ENCODE results near the gene BBS12. TPM values are rescaled to one million over a fixed set of nuclear protein-coding genes. Genes with fewer than 3 reads are reported as not detected.

Gene BBS12
- total and polyA plus RNA-seq, 2 donors (not counting 1 experiment from before 2014, with no cell fraction given): 0.25 to 3.4 TPM

GRCh38 chr4:122703868-122704267 lies 28.6 kb upstream of the BBS12 start:
- ChIA-PET CTCF (interaction anchor here (0.9 kb wide), 1 partner anchor 13 kb away, joined by 3 read pairs; no protein-coding TSS in a partner anchor), POLR2A (no interaction called here)
- no peaks in the 10 kb centered on the region for H3K79me2 ChIP-seq (ENCODE audit: control insufficient read depth, insufficient read depth, low read length)
- H4K20me1 ChIP-seq (ENCODE audit: control insufficient read depth, insufficient read depth, low read length, poor library complexity, severe bottlenecking): no peaks in the 10 kb centered on the region
- peaks cover 24% of the 10 kb centered on the region for H3K27me3 Mint-ChIP-seq
- H3K27ac Mint-ChIP-seq: no peak overlapping the region
- no peaks in the 10 kb centered on the region for H3K4me1 ChIP-seq (ENCODE audit: control insufficient read depth in 2 of 2, insufficient read depth in 2 of 2, low read length in 2 of 2)
- H3K36me3 ChIP-seq (replicated peaks in 1 of 2; ENCODE audit: control extremely low read depth in 1 of 2, control insufficient read depth in 1 of 2, extremely low read depth in 1 of 2, insufficient read depth in 2 of 2, low read length in 1 of 2): no peaks in the 10 kb centered on the region
- intact Hi-C loops (cut with micrococcal nuclease): no loop called here
- TF ChIP-seq EZH2 (IDR thresholded peaks at IDR 0.05; ENCODE audit: borderline replicate concordance, insufficient read depth, low read depth, low read length, poor library complexity, severe bottlenecking) (no peak), CTCF (IDR thresholded peaks at IDR 0.05) (no peak)
- H3K27me3 ChIP-seq (replicated peaks in 1 of 4; ENCODE audit: control extremely low read depth in 1 of 4, control insufficient read depth in 3 of 4, insufficient read depth in 4 of 4, low read length in 3 of 4): peaks cover 0 to 5% (median 2%) of the 10 kb centered on the region in 4 experiments
- H3K27ac ChIP-seq (ENCODE audit: low read length in 2 of 2): no peak overlapping the region
- no peak overlapping the region for H3K4me3 Mint-ChIP-seq
- no peak overlapping the region for H2AFZ ChIP-seq (ENCODE audit: insufficient read depth, low read depth, low read length, poor library complexity, severe bottlenecking)
- H3K9me3 ChIP-seq (ENCODE audit: control extremely low read depth in 1 of 3, control insufficient read depth in 2 of 3, insufficient read depth in 1 of 3, low read length in 2 of 3): no peaks in the 10 kb centered on the region
- ATAC-seq (ENCODE audit: low read depth) (no peak), DNase-seq (no peak)
- H3K9me3 Mint-ChIP-seq (ENCODE audit: insufficient read depth): no peaks in the 10 kb centered on the region
- no peak overlapping the region for H3K9ac ChIP-seq (ENCODE audit: low read length)
- no peaks in the 10 kb centered on the region for H3K4me1 Mint-ChIP-seq
- H3K4me2 ChIP-seq (replicated peaks; ENCODE audit: low read depth, low read length, poor library complexity, severe bottlenecking): no peak overlapping the region
- H3K4me3 ChIP-seq (ENCODE audit: control extremely low read depth in 1 of 5, extremely low read depth in 1 of 5, insufficient read depth in 1 of 5, low read depth in 2 of 5, low read length in 4 of 5): no peak overlapping the region
- WGBS (ENCODE audit: insufficient coverage): 94% methylated on average over 2 of the region's 3 CpGs

GRCh38 chr4:122705009-122705408 lies 27.5 kb upstream of the BBS12 start:
- Mint-ChIP-seq H3K4me3 (no peak overlapping the region), H3K4me1 (no peaks in the 10 kb centered on the region), H3K27ac (no peak overlapping the region), H3K27me3 (peaks cover 21% of the 10 kb centered on the region), H3K9me3 (ENCODE audit: insufficient read depth) (no peaks in the 10 kb centered on the region)
- H3K4me2 ChIP-seq (replicated peaks; ENCODE audit: low read depth, low read length, poor library complexity, severe bottlenecking): no peak overlapping the region
- intact Hi-C loops (cut with micrococcal nuclease): no loop called here
- 90% methylated on average over 2 of the region's 4 CpGs for WGBS (ENCODE audit: insufficient coverage)
- H3K4me1 ChIP-seq (ENCODE audit: control insufficient read depth in 2 of 2, insufficient read depth in 2 of 2, low read length in 2 of 2): no peaks in the 10 kb centered on the region
- H2AFZ ChIP-seq (ENCODE audit: insufficient read depth, low read depth, low read length, poor library complexity, severe bottlenecking): no peak overlapping the region
- peaks cover 0 to 5% (median 2%) of the 10 kb centered on the region in 4 experiments for H3K27me3 ChIP-seq (replicated peaks in 1 of 4; ENCODE audit: control extremely low read depth in 1 of 4, control insufficient read depth in 3 of 4, insufficient read depth in 4 of 4, low read length in 3 of 4)
- DNase-seq (no peak), ATAC-seq (ENCODE audit: low read depth) (no peak)
- H3K9ac ChIP-seq (ENCODE audit: low read length): no peak overlapping the region
- no peaks in the 10 kb centered on the region for H3K36me3 ChIP-seq (replicated peaks in 1 of 2; ENCODE audit: control extremely low read depth in 1 of 2, control insufficient read depth in 1 of 2, extremely low read depth in 1 of 2, insufficient read depth in 2 of 2, low read length in 1 of 2)
- no peak for TF ChIP-seq CTCF (IDR thresholded peaks at IDR 0.05)
- TF ChIP-seq EZH2 (IDR thresholded peaks at IDR 0.05; ENCODE audit: borderline replicate concordance, insufficient read depth, low read depth, low read length, poor library complexity, severe bottlenecking): no peak
- no peaks in the 10 kb centered on the region for H3K9me3 ChIP-seq (ENCODE audit: control extremely low read depth in 1 of 3, control insufficient read depth in 2 of 3, insufficient read depth in 1 of 3, low read length in 2 of 3)
- no peaks in the 10 kb centered on the region for H3K79me2 ChIP-seq (ENCODE audit: control insufficient read depth, insufficient read depth, low read length)
- ChIA-PET CTCF (interaction anchor here (0.9 kb wide), 1 partner anchor 12 kb away, joined by 3 read pairs; no protein-coding TSS in a partner anchor), POLR2A (no interaction called here)
- H3K4me3 ChIP-seq (ENCODE audit: control extremely low read depth in 1 of 5, extremely low read depth in 1 of 5, insufficient read depth in 1 of 5, low read depth in 2 of 5, low read length in 4 of 5): no peak overlapping the region
- no peaks in the 10 kb centered on the region for H4K20me1 ChIP-seq (ENCODE audit: control insufficient read depth, insufficient read depth, low read length, poor library complexity, severe bottlenecking)
- no peak overlapping the region for H3K27ac ChIP-seq (ENCODE audit: low read length in 2 of 2)

Measured in B cell (primary cell).